Panc1 (cell line): Measurements from ENCODE around the gene GRIK4.

Experiments
- CTCF ChIP-seq: fragments of 450-650 bp; IDR thresholded peaks from 2 replicates; pipeline ENCODE4 v1.5.1; 2017; ENCODE audit warnings: mild to moderate bottlenecking
- POLR2AphosphoS5 ChIP-seq: IDR thresholded peaks from 2 replicates; pipeline ENCODE4 v1.6.1; 2012; ENCODE audit warnings: mild to moderate bottlenecking, low read depth, low read length, moderate library complexity
- REST ChIP-seq, 2 experiments: IDR thresholded peaks; 2 replicates each; pipeline ENCODE4 v1.6.1; 2011 to 2012; ENCODE audit warnings: low read depth in 2 of 2, control low read depth in 1 of 2, low read length in 1 of 2, mild to moderate bottlenecking in 1 of 2, moderate library complexity in 1 of 2; ENCODE audit not compliant: insufficient read depth in 1 of 2
- SIN3A ChIP-seq: IDR thresholded peaks from 2 replicates; pipeline ENCODE4 v1.6.1; 2012; ENCODE audit warnings: low read depth, mild to moderate bottlenecking, low read length, moderate library complexity, borderline replicate concordance; ENCODE audit not compliant: insufficient read depth

DNA sequence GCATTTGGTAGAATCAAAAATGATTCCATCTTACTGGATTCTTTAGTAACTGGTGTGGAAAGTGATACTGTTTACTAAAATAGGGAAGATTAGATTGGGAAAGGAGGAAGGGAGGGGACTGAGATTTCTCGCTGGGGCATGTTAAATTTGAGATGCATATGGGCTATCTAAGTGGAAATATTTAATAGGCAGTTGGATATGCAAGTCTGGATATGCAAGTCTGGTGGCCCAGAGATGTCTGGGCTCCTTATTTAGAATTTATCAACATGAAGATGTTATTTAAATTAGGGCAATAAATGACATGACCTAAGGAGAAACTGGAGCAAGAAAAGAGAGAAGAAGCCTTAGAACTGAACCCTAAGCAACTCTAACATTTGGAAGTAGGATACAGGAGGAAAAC is 495.4 kb downstream of the GRIK4 start:
- no peak for TF ChIP-seq CTCF
- TF ChIP-seq POLR2AphosphoS5, result no peak
- no peak for TF ChIP-seq SIN3A
- no peak for TF ChIP-seq REST (IDR thresholded peaks at IDR 0.05; ENCODE audit: insufficient read depth in 1 of 2, low read depth in 2 of 2, low read length in 1 of 2)
